Panc1 (cell line): ENCODE data around the gene FTO.

ENCODE experiments used
- CTCF ChIP-seq: fragments of 450-650 bp; IDR thresholded peaks from 2 replicates; pipeline ENCODE4 v1.5.1; 2017; ENCODE audit warnings: mild to moderate bottlenecking
- SIN3A ChIP-seq: IDR thresholded peaks from 2 replicates; pipeline ENCODE4 v1.6.1; 2012; ENCODE audit warnings: low read depth, mild to moderate bottlenecking, low read length, moderate library complexity, borderline replicate concordance; ENCODE audit not compliant: insufficient read depth
- TCF7L2 ChIP-seq: IDR thresholded peaks from 2 replicates; pipeline ENCODE4 v1.6.1; 2011; ENCODE audit warnings: mild to moderate bottlenecking, low read depth, low read length, inconsistent platforms

- TF ChIP-seq CTCF: no peak
- no peak for TF ChIP-seq SIN3A
- no peak for TF ChIP-seq TCF7L2
These were observed 81.1 kb downstream of the FTO start for GRCh38 chr16:53785044-53785443.
